NCI-H2029 treated with DMSO at 0.1 percent for 48 hours (cell line): ENCODE measurements around the gene PRRX1.

ENCODE experiments used
- DNase-seq: peaks from one replicate; lab custom pipeline; 2025; lab: John Stamatoyannopoulos, UW

PRRX1 gene

DNA sequence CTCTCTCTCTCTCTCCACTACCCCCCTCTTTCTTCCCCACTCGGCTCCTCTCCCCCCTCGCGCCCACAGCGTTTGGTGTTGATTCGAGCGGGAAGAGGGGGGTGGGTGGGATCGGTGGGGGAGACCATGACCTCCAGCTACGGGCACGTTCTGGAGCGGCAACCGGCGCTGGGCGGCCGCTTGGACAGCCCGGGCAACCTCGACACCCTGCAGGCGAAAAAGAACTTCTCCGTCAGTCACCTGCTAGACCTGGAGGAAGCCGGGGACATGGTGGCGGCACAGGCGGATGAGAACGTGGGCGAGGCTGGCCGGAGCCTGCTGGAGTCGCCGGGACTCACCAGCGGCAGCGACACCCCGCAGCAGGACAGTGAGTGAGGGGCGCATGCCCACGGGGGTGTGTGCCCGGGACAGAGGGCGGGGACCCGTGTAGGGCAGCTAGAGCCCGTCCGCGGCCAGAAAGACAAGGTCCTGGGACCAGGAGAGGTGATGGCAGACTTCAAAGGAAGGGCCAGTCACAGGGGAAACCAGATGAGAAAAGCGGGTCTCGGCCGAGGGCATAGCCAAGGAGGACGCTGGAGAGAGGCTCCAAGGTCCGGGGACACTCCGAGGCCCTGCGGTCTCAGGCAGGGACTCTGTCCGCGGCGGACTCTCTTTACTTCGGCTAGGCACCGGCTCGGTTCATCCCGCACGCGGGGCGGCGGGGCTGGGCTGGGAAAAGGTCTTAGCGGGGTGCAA lies at the start of gene PRRX1:
Gene PRRX1, plus strand, starts transcription at position 39 of the 735 bp plus-strand sequence. Its CDS starts 88 bp downstream, at position 127.
- DNase-seq: no peak

DNA sequence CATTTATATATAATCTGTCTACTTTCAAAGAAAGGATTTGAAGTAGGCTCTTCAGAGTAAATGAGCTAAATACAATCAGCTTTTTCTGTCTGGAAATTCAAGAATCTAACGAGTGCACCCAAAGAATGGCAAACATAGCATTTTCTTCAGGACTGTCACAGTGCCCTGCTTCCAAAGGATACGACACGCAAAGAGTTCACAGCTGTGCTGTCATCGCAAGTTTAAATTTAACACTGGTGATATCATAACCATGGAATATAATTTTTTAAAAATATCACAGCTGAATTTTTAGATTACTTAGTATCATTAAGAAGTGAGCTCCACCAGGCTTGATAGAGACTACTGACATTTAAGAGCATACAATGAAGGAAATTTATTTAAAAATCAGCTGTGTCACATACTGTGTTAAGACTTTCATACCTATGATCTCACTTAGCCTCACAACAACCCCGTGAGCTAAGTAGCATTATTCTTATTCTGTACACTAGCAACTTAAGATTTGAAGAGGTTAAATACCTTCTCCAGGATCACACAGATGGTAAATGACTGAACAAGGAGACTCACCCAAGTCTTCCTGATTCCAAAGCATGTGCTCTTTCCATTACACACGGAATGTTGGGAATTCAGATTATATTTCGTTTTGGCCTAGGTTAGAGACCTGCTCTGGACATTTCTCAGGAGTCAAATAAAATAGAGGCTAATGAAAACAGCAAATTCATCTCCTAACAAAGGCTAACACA lies 46.2 kb upstream of the PRRX1 start:
- no peak for DNase-seq

DNA sequence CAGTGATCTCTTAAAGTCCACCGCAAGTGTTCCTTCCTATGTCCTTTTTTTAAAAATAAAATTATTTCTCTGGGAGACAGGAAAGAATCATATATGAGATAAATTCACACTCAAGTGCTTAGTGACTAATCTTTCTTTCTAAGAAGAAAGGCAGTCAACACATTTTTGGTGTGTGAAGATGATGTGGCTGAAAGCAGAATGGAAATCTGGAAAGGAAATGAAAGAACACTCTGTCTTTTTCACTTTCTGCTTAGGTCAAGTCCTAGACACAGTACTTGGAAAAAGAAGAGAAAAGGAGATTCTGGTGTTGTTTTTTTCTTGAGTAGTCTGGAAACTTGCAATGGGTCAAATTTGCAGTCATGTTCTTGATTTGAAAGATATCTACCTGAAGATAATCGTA lies 45.5 kb upstream of the PRRX1 start:
- DNase-seq: no peak

DNA sequence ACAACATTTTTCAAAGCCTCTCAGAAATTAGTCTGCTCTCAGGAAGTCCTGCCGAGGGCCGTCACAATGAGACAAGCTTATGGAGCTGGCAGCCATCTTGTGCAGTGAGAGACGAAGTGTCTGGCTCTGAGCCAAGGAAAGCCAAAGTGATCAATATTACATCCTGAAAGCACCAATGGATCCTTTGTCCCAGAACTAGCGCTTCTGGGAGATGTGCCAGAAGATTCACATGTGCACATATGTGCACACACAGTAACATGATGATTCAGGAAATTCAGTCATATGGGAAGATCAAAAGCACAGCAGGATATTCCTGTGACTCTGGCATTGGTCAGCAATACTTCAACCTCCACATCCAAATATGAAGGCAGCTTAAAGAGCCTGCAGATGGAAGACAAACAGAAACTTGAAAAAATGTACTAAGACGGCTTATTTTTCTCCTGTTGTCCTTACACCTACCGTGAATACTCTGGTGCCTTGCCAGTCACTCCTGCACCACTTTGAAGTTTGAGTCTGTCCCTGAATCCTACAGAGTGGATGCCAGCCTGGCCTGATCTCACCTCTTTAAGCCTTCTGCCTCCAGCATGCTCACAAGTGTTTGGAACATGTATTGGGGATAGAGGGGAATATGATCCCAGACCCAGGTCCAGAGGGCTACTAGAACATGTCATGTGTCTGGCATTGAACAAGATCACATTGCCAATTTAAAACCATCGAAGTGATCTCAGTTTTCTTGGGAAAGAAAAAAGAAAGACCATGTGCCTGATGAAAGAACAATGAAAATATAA lies 44.5 kb upstream of the PRRX1 start:
- no peak for DNase-seq

DNA sequence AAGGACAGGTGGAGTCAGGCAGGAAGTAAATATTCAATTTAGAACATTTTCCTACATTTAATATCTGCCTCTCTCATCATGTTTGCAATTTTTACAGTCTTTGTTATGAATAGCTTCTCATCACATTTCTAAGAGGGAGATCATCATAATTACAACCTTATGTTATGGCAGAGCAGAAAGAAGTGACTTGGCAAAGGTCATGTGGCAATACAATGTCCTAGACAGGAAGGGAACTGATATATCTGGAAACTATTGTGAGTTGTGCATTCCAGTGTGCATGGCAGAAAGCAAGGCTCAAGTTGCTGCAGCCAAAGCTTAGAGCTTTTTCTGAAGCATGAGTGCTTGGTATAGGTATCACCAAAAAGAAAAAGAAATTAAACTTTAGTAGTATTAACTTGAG lies 43.8 kb upstream of the PRRX1 start:
- no peak for DNase-seq

DNA sequence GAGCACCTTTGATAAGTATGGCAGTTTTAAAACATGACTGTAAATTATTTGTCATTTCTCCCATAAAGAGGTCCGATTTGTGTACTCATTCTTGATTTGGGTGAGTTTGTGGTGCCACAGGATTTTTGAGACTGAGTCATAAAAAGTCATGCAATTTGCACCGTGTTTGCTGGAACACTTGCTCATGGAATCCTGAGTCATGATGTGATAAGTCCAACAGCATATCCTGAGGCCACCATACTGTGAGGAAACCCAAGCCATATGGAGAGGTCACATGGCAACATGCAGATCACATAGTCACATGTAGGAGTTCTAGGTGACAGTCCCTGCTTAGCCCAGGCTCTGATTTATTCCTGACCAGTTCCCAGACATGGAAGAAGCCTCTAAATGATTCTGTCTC lies 40.8 kb upstream of the PRRX1 start:
- DNase-seq: no peak

DNA sequence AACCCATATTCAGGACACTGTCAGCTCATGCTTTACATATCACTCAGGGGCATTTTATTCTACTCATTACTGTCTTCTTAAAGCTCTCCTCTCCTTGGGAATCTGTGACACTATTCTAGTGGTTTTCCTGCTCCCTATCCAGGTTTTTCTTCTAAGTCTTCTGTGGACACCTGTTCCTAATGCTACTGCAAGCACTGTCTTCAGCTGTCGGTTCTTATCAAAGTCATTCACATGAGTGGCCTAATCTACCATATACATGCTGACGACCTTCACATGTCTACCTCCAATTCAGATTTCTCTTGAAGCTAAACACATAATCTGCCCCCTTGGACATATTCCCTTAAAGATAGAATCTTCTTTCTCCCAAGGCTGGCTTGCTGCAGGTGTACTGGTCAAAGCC lies 39.8 kb upstream of the PRRX1 start:
- DNase-seq: no peak

DNA sequence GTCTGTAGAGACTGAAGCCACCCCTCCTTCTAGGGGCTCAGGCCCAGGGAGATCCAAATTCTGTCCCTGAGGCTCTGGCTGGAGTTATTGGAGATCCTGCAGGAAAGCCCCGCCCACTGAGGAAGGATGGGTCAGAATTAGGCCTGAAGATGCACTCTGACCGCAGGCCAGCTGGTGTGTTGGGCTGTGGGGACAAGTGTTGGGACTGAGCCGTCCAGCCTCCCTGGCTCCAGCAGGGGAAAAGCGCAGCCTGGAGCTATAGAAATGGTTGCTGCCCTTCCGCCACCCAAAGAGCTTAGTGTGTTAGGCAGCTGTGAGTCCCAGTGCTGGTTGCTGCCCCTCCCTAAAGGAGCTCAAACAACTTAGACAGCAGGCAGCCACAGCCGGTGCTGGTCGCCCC lies 33.0 kb upstream of the PRRX1 start:
- DNase-seq: no peak

DNA sequence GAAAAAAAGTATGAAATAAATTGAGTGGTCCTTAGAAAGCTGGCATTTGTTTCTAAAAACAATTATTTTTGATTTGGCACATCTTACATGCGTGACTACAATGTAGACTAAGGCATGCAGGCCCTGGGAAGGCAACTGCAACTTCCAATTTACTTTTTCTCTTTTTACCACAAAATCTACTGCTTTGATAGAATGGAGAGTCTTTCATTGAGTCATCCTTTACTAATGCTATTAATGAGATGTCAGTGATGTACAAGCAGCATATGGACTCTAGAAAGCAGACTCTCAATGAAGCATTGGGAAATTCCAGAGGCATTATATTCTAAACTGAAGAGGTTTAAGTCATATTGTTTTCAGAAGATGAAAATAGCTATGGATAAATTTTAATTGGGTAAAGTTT lies 29.6 kb upstream of the PRRX1 start:
- no peak for DNase-seq

DNA sequence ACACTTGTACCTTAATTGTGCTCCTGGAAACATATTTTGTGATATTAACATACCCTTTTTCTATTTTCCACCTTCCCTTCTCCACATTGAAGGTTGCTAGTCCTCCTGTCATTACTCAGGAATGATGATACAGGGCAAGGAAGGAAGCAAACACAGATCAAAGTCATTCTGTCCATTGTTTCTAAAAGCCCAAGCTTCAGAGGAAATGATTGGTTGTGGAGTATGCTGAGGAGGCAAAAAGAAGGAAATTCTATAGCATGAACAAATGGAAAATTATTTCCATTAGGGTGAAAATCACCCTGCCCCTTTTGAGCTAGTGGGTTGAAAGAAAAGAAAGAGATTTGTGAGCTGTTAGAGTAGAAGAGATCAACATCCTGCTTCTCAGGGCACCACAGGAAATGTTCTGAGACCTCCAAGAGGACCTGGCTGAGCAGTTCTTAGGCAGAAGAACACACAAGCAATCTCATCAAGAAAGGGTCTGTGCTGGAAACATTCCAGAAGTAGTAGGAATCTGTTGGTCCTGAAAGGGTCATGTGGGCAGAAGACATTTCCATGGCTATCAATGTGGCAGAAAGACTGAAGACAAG lies 29.0 kb upstream of the PRRX1 start:
- DNase-seq: no peak

DNA sequence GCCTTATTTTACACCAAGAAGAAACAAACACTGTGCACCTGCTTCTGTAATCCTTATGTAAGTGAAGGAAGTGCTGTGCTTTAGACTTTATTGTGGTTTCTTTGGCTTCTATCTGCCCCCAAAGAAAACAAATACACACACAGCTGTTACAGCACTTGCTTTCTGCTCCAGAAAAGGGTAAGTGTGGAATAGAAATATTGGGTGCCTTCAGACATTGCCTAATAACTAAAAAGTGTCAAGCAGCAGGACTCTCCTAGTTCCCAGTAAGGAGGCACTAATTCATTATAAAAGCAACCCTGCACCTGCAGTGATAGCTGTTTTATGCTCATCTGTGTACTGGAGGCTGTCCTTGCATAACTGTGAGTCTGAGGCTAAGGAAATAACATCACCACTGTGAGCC lies 23.4 kb upstream of the PRRX1 start:
- no peak for DNase-seq

DNA sequence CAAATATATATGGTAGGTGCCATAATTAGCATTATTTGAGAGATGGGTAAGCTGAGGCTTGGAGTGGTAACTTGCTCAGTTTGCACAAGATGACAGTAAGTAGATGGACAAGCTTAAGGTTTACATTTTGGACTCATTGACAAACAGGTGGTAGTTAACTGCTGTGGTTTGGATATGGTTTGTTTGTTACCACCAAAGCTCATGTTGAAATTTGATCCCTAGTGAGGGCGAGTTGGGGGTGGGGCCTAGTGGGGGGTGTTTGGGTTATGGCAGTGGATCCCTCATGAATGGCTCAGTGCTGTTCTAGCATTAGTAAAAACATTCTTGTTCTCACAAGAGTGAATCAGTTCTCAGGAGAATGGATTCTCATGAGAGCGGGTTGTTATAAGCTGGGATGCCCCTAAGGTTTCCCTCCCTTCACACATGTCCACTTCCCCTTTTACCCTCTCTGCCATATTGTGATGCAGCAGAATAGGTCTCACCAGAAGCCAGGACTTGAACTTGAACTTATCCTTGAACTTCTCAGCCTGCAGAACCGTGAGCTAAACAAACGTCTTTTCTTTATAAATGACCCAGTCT lies 6.6 kb upstream of the PRRX1 start:
- no peak for DNase-seq

DNA sequence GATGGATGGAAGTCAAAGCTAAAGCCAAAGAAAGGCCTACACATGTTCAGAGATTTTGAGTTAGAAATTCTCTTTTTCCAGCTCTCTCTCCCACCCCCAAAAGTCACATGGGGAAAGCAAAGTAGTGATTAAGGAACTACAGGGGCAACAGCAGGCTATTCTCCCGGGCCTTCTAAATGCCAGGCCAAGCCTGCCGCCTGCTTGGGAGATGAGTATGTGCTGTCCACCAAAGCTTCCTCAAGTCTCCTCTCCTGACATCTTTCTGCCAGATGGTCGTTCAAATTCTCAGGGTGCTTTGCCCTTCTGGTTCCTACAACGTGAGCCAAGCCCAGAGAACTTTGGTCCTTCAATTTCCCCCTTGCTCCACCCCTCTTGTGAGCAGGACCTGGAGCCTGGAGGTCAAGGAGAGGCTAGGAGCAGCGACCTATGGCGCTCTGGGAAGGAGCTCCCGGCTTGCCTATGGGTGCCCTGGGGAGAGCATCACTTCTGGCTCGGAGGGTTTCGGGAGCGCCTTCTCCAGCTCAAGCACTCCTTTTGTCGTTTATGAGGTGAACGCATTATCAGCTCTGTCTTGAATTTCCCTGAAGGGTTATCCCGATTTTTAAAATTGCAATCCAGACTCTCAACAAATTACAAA lies 4.4 kb upstream of the PRRX1 start:
- no peak for DNase-seq

DNA sequence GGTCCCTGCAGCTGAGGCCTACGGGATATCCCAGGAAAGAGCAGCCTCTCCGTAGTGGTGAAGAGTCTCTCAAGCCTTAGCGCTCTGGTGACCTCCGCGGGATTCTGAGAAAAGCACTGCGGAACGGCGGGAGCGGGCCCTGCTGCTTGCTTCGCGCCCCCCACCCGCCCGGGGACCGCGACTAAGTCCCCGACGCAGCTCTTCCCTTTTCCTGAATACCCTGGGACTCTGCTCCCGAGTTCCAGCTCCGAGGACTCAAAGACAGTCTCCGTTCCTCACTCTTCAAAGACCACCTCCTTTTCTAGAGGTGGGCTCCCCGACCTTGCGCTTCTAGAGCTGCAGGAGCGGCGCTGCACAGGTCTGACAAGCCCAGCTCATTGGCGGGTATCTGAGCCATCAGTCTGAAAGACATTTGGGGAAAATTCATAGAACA lies 3.6 kb upstream of the PRRX1 start:
- no peak for DNase-seq

DNA sequence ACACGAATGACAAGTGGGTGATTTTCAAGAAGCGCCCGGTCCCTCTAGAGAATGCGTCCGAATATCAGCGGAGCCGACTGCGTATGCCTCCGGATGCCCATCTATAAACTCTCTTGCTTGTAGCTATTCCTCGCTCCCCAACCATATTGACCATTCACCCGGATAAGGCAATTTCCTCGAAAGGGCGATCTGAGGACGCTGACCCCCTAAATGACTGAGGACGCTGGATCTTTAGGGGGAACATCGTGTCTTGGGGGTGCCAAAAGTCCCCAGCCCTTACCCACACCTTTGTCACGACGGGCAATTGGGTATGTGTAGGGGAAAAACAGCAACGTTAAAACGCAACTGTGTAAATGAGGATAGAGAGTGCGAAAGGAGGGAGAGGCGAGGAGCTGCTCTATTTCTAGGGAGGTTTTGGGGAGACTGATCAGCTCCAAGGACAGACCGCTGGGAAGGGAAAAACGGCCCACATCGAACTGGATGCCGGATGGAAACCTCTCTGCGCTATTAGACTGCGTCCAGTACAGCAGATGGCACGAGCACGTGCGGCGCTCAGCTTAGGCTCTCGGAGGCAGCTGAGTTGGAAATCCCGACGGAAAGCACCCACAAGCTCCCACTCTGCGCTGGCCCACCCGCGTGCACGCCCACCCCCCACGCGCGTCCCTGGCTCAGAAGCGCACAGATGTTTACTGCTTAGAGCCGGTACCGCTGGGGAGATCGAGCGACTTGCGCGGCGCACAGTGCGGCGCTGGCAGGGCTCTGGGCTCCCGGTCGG lies 2.9 kb upstream of the PRRX1 start:
- no peak for DNase-seq

DNA sequence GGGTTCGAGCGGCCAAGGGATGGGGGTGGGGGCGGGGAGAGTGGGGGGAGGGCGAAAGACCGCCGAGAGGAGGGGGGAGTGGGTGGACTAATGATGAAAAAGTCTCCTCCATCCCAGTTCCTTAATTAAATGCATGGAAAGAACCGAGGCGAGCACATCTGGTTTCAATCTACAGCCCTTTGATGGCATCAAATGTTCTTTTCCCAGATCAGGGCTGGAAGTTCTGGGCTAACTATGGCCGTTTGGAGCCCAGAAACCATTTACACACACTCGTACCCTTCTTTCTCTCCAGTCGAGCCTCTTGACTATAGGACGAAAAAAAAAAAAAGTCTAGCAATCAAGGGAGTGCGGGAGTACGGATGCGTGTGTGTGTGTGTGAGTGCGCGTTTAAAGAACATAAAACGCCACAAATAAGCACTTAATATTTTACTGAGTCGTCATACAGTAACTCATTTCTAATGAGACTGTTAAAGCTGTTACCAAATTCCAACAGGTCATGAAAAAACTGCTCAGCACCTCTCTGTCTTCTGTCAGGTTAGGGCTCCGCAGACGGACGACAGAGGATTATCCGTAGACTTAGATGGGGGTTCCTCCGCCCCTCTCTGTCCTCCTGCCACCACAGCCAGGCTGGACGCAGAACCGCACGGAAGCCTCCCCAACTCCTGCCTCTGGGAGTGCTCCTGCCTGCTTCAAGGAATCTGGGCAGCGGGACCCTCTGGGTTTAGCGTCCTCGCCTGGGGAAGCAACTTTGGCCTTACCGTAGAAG lies 2.1 kb upstream of the PRRX1 start:
- no peak for DNase-seq

DNA sequence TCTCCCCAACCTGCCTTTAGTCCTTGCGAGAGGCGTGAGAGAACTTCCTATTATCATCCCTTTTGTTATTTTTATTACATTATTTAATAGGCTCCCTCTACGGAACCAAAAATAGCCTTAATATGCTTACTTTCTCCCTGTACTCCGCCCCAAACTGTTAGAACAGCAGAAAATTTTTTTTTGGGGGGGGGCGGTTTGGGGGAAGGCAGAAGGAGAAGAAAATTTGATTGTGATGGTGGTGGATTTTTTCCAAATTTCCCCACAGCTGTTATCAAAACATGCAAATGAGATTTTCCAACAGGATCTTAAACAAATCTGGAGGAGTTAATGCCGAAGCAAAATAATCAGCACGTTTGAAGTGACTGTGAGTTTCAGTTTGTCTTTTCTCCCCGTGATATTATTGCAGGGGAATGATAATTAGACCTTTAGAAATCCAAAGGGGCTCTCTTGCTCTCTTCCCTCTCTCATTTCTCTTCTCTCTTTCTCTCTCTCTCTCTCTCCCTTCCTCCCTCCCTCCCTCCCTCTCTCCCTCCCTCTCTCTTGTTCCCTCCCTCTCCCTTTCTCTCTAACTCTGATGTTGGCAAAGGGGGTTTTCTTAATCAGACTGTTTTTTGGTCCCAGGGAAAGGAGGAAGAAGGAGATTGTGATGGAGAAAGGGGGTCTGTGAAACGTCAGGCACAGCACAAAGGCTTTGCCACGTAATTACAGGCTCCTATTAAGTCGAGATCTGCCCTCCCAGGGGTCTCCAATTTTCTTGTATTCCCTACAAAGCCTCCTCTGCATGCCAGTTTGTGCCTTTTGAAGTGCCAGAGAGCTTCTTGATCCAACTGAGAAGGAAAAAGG lies 1.1 kb upstream of the PRRX1 start:
- no peak for DNase-seq

DNA sequence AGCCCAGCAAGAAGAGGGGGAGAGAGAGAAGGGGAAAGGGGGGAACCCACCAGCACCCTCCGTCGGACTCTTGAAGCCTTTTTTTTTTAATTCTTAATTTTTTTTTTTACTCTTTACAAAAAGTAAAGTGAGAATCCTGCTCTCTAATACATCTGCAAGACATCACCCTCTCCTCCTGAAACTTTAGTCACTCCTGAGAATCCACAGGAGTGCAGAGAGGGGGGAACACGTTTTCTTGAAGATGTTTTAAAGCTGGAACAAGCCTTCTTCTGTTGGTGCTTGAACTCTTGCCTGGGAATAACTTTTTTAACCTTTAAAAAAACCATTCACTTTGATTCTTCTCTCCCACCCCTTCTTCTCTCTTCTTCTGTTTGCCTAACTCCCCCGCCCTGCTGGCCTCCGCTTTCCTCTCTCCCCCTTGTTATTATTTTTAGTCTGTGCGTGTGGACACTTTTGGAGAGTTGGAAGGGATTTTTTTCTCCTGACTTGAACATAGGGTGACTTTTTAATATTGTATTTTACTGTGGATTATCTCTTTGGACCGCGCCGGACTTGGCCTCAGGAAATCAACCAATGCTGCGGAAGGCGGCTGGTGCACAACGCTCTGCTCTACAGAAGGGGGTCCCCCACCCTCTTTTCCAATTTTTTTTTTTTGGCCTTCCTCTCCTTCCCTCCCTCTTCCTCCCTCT lies 383 bp upstream of the PRRX1 start:
- DNase-seq: no peak
